SU-DHL-6 (cell line): ENCODE data around the gene CDHR4.
"Not testable (repeated sequence)": the region's sequence is repeated elsewhere in the genome, so short reads cannot be mapped to it uniquely, and the experiment has no call there.

Experiments used
- EZH2phosphoT487 ChIP-seq: fragments of 200-600 bp; sonication (generic), shearing (Covaris generic); conservative IDR thresholded peaks from 2 replicates; pipeline ENCODE4 v1.6.1; 2018; ENCODE audit warnings: mild to moderate bottlenecking, antibody characterized with exemption, low read length, moderate library complexity, mixed read lengths
- TF ChIP-seq, protein P1 (sequence below): fragments of 200-600 bp; sonication (generic); IDR thresholded peaks from one replicate; pipeline ENCODE4 v1.5.1; 2017; ENCODE audit warnings: antibody characterized with exemption, mild to moderate bottlenecking, low read length, moderate library complexity; ENCODE audit not compliant: insufficient read depth, poor library complexity, severe bottlenecking

DNA sequence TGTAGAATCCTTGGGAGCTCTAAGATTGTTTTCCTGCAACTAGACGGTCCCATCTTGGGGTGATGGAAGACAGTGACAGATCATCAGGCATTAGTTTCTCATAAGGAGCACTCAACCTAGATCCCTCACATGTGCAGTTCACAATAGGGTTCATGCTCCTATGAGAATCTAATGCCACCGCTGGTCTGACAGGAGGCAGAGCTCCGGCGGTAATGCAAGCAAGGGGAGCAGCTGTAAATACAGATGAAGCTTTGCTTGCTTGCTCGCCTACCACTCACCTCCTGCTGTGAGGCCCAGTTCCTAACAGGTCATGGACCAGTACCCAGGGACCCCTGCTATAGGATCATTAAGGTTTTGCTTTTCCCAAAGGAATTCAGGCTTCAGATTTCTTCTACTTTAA lies 50.8 kb downstream of the CDHR4 start:
- not testable (repeated sequence) for TF ChIP-seq EZH2phosphoT487
- TF ChIP-seq, protein P1, sequence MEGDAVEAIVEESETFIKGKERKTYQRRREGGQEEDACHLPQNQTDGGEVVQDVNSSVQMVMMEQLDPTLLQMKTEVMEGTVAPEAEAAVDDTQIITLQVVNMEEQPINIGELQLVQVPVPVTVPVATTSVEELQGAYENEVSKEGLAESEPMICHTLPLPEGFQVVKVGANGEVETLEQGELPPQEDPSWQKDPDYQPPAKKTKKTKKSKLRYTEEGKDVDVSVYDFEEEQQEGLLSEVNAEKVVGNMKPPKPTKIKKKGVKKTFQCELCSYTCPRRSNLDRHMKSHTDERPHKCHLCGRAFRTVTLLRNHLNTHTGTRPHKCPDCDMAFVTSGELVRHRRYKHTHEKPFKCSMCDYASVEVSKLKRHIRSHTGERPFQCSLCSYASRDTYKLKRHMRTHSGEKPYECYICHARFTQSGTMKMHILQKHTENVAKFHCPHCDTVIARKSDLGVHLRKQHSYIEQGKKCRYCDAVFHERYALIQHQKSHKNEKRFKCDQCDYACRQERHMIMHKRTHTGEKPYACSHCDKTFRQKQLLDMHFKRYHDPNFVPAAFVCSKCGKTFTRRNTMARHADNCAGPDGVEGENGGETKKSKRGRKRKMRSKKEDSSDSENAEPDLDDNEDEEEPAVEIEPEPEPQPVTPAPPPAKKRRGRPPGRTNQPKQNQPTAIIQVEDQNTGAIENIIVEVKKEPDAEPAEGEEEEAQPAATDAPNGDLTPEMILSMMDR: not testable (repeated sequence)
